Natural killer cell treated with Interleukin-12 subunit alpha and Interleukin-12 subunit beta and Interleukin-15 and Interleukin-18, amount 100 ng/mL, for 72 hours (primary cell): Measurements from ENCODE around the gene NRAP. TPM values are rescaled to one million over a fixed set of nuclear protein-coding genes. Genes with fewer than 3 reads are reported as not detected.
A peak's percentile ranks its signal among the peaks of the same experiment; 100 is the strongest.

Source experiments
- ATAC-seq, 2 donors: fragments of 150-1000 bp; cut with Tn5 transposase in 1 of 2; sonication (Bioruptor Pico), chemical (Tn5 transposase) in 1 of 2; 2 replicates each; pipeline ENCODE4 v1.10.0; 2021
- DNase-seq: peaks from one replicate; pipeline ENCODE4 v3.0.0; 2022; ENCODE audit warnings: low spot score
- H3K27ac Mint-ChIP-seq, 2 donors: 1 replicate in 1 of 2; 2 replicates in 1 of 2; pipeline ENCODE4 v1.8.0; 2022; ENCODE audit warnings: mixed read lengths in 2 of 2, mild to moderate bottlenecking in 1 of 2, moderate library complexity in 1 of 2
- H3K27me3 Mint-ChIP-seq, 2 donors: 1 replicate in 1 of 2; 2 replicates in 1 of 2; pipeline ENCODE4 v1.8.0; 2022; ENCODE audit warnings: mixed read lengths in 2 of 2
- H3K36me3 Mint-ChIP-seq: one replicate; pipeline ENCODE4 v1.8.0; 2022; ENCODE audit warnings: mixed read lengths
- H3K4me1 Mint-ChIP-seq, 2 donors: 1 replicate in 1 of 2; 2 replicates in 1 of 2; pipeline ENCODE4 v1.8.0; 2022; ENCODE audit warnings: low read depth in 2 of 2, mixed read lengths in 2 of 2, mild to moderate bottlenecking in 1 of 2
- H3K4me3 Mint-ChIP-seq: one replicate; pipeline ENCODE4 v1.8.0; 2022; ENCODE audit warnings: mixed read lengths
- H3K9me3 Mint-ChIP-seq: 2 replicates; pipeline ENCODE4 v1.8.0; 2022; ENCODE audit warnings: mixed read lengths
- total RNA-seq, 2 donors: library from RNA; stranded (reverse); gene quantifications; one replicate each; pipeline ENCODE4 v1.2.3, GENCODE V29; 2022

Gene NRAP
- total RNA-seq, 2 donors from 2014 or later: not detected

DNA sequence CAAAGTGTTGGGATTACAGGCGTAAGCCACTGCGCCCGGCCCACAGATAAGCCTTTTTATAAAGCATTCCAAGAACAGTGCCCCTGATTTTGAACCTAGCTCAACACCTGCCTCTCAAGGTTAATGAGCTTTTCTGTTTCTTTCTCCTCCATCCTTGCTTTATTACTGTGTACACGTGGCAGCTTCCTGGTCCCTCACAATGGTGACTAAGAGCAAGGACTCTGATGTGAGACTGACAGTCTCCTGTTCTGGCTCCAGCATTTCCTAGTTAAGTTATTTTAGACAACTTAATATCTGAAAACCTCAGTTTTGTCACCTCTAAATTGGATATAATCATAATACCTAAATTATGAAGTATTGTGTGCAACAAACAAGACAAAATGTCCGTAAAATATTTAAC is 101.1 kb downstream of the NRAP start:
- Mint-ChIP-seq H3K4me1 (peaks cover 5 to 6% of the 10 kb centered on the region in 2 donors), H3K27ac (no peak overlapping the region), H3K9me3 (no peaks in the 10 kb centered on the region), H3K36me3 (no peaks in the 10 kb centered on the region), H3K27me3 (peaks cover 5 to 9% of the 10 kb centered on the region in 2 donors), H3K4me3 (no peak overlapping the region)
- no peak for DNase-seq
- ATAC-seq: no peak

DNA sequence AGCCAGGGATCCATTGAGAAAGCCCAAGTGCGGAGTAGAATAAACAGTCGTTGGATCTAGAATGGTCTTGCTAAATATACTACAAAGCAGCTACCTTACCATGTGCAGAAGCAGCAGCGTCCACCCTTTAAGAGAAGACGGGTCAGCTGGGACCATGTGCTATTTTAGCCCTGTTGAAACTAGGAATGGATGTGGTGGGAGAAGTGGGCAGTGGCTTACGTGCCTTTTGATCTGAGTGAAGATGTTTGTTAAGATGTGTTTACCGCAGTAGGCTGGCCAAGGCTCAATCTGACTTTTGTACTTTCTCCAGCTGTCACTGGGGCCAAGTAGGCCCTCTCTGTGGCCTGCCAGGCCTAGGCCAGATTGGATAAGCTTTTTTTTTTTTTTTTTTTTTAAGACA is 101.8 kb downstream of the NRAP start:
- ATAC-seq (no peak), DNase-seq (no peak)
- H3K4me3 Mint-ChIP-seq: no peak overlapping the region
- no peaks in the 10 kb centered on the region for H3K36me3 Mint-ChIP-seq
- H3K9me3 Mint-ChIP-seq: no peaks in the 10 kb centered on the region
- no peak overlapping the region for H3K27ac Mint-ChIP-seq
- peaks cover 5 to 6% of the 10 kb centered on the region in 2 donors for H3K4me1 Mint-ChIP-seq
- peaks cover 6 to 16% of the 10 kb centered on the region in 2 donors for H3K27me3 Mint-ChIP-seq

DNA sequence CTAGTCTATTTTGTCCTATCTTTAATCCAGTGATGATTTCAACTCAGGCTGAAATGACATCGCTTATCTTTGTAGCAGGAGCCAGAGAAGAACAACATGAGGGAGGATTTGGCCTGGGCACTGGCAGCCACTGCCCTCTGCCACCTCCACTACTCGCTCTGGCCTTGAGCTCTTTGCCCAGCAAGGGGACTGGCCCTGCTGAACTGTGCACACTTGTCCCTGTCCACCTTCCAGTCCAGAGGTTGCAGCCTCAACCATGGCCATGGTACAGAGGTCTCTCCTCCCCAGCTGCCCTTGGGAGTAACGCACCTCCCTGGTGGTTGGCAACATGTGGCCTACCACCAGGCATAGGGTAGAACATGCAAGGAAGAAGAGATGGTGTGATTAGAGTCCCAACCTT is 102.6 kb downstream of the NRAP start:
- Mint-ChIP-seq H3K36me3 (no peaks in the 10 kb centered on the region), H3K4me3 (no peak overlapping the region), H3K27ac (no peak overlapping the region), H3K27me3 (peaks cover 7 to 19% of the 10 kb centered on the region in 2 donors), H3K4me1 (peaks cover 5 to 6% of the 10 kb centered on the region in 2 donors), H3K9me3 (no peaks in the 10 kb centered on the region)
- DNase-seq (no peak), ATAC-seq (peak in 1 of 2 donors; percentile 18)

DNA sequence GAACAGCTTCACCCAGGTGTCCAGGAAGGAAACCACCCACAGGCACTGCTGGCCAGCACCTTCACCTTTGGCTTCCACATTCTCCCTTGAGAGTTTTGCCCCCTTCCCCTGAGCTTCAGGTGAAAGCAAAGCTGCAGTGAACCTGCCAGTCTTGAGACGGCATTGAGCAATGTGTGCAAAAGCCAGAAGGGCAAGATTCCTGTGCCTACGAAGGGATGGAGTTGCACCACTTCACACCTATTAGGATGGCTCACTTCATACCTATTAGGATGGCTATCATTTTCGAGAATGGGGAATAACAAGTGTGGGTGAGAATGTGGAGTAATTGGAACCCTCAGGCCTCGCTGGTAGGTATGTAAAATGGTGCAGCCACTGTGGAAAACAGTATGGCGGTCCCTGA is 103.8 kb downstream of the NRAP start:
- Mint-ChIP-seq H3K9me3 (no peaks in the 10 kb centered on the region), H3K4me1 (peaks cover 5 to 6% of the 10 kb centered on the region in 2 donors), H3K4me3 (no peak overlapping the region), H3K27ac (no peak overlapping the region), H3K36me3 (no peaks in the 10 kb centered on the region), H3K27me3 (peaks cover 7 to 19% of the 10 kb centered on the region in 2 donors)
- no peak for DNase-seq
- ATAC-seq: no peak

DNA sequence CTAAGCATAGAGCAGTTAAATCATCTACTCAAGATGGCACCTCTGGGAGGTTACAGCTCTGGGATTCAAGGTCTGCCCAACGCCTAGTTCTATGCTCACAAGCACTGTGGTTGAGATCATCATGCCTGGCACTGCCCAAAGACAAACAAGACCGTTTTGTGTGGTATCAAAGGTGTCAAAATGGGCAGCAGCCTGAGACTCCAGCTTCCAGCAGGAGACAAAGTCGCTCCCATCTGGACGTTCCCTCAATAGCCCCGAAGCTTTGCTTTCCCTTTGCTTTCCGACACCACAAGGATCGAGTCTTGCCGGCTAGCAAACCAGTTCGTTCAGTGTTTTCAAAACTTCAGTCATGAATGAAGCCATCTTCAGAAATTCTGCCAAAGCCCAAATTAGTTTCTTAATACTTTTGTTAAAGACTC is 105.9 kb downstream of the NRAP start:
- no peak overlapping the region for H3K27ac Mint-ChIP-seq
- no peak overlapping the region for H3K4me3 Mint-ChIP-seq
- no peaks in the 10 kb centered on the region for H3K4me1 Mint-ChIP-seq
- H3K27me3 Mint-ChIP-seq: peaks cover 9 to 36% of the 10 kb centered on the region in 2 donors
- ATAC-seq (no peak), DNase-seq (no peak)
- H3K9me3 Mint-ChIP-seq: no peaks in the 10 kb centered on the region
- H3K36me3 Mint-ChIP-seq: no peaks in the 10 kb centered on the region

DNA sequence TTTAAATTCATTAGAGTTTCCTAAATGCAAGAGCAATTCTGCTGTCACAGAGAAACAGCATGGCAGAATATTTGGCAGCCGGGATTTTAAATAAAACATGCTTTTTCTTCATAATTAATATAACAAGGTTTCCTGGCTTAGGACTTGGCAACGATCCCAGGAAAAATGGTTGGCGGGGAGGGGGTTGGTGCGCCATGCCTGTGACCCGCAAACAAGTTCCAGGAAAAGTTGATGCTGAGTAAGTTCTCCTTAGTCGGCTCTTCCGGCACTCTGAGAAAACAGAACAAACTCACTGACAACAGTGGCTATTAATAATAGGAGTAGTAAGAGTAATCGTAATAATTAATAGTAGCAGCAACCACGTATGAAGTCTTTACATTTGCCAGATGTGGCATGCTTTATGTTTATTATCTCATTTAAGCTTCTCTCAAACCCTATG is 106.4 kb downstream of the NRAP start:
- no peak overlapping the region for H3K4me3 Mint-ChIP-seq
- H3K4me1 Mint-ChIP-seq: no peaks in the 10 kb centered on the region
- no peaks in the 10 kb centered on the region for H3K9me3 Mint-ChIP-seq
- DNase-seq (no peak), ATAC-seq (no peak)
- H3K27ac Mint-ChIP-seq: no peak overlapping the region
- H3K27me3 Mint-ChIP-seq: peaks cover 9 to 36% of the 10 kb centered on the region in 2 donors
- H3K36me3 Mint-ChIP-seq: no peaks in the 10 kb centered on the region

DNA sequence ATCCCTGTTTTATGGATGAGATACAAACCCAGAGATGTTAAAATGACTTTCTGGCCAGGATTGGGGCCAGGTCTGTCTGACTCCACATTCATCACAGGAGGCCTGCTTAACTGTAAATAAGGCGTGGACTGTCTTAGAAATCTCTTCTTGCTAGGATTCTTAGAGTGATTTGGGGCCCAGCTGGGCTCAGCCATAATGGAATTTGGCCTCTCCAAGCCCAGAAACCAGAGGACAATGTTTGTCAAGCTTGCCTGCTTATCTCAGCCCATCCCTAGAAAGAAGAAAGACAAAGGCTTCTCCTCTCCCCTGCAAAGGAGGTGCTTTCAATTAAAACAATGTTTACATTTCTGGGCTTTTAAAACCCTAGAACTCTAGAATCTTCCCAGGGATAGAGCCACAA is 108.1 kb downstream of the NRAP start:
- no peaks in the 10 kb centered on the region for H3K36me3 Mint-ChIP-seq
- H3K27me3 Mint-ChIP-seq: peaks cover 9 to 48% of the 10 kb centered on the region in 2 donors
- DNase-seq (no peak), ATAC-seq (no peak)
- no peak overlapping the region for H3K27ac Mint-ChIP-seq
- no peak overlapping the region for H3K4me3 Mint-ChIP-seq
- H3K9me3 Mint-ChIP-seq: no peaks in the 10 kb centered on the region
- peaks cover 0 to 2% of the 10 kb centered on the region in 2 donors for H3K4me1 Mint-ChIP-seq

DNA sequence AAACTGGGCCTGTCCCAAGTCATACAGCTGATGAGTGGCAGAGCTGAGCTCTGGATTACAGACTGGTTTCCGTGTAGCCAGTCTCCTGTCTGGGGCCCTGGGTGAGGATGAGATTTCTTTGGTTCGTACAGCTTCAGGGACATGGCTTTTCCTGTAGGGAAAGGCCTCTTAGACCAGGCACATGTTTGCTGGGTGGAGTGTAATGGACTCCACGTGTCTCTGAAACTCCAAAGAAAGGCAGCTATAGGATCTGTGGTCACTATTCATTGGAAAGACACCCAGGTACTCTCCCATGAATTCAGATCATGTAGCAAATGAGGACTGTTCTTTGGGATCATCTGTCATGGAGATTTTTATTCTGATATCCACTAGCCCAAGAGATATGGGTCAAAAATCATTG is 108.6 kb downstream of the NRAP start:
- Mint-ChIP-seq H3K27ac (no peak overlapping the region), H3K4me1 (peaks cover 0 to 5% of the 10 kb centered on the region in 2 donors), H3K36me3 (no peaks in the 10 kb centered on the region), H3K4me3 (no peak overlapping the region), H3K9me3 (no peaks in the 10 kb centered on the region), H3K27me3 (peaks cover 9 to 51% of the 10 kb centered on the region in 2 donors)
- DNase-seq: no peak
- no peak for ATAC-seq

DNA sequence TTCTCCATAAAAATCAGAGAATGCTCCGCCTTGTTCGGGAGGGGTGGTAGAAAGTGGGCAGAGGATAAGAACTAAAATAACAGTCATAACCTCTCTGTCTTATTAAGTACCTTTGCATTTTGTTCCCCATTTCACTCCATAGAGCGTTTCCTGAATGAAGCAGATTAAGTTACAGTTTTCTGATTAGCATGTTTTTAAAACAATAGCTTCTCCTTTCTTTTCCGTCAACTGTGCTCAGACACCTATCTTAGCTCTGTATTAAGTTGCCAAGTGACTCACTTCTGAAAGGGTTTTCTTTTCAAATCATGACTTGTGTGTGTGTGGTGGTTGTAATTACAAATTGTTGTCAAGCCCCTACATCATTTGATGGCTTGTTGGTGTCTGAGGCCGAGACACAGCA is 109.6 kb downstream of the NRAP start:
- no peak for DNase-seq
- ATAC-seq: no peak
- Mint-ChIP-seq H3K9me3 (no peaks in the 10 kb centered on the region), H3K4me3 (no peak overlapping the region), H3K36me3 (no peaks in the 10 kb centered on the region), H3K4me1 (peaks cover 0 to 5% of the 10 kb centered on the region in 2 donors), H3K27me3 (peaks cover 9 to 49% of the 10 kb centered on the region in 2 donors), H3K27ac (no peak overlapping the region)

DNA sequence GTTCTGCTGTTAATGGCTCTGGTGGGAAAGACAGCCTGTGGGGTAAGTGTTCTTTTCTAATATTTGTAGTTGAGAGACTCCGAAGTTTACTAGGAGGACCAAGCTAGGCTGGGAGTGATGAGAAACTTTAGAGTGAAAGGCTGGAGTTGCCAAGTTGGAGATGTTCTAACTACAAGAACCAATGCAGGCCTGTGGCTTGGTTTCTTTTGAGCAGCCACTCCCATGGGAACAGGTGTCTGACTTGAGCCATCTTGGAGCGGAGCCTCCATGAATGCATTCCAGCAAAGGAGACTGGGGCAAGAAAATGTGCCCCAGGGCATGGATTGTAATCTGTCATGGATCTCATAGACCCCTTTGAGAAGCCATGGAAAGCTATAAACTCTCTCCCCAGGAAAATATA is 110.7 kb downstream of the NRAP start:
- Mint-ChIP-seq H3K36me3 (no peaks in the 10 kb centered on the region), H3K27me3 (peaks cover 9 to 50% of the 10 kb centered on the region in 2 donors), H3K4me3 (no peak overlapping the region), H3K27ac (no peak overlapping the region), H3K9me3 (no peaks in the 10 kb centered on the region), H3K4me1 (peaks cover 0 to 5% of the 10 kb centered on the region in 2 donors)
- ATAC-seq (no peak), DNase-seq (no peak)

DNA sequence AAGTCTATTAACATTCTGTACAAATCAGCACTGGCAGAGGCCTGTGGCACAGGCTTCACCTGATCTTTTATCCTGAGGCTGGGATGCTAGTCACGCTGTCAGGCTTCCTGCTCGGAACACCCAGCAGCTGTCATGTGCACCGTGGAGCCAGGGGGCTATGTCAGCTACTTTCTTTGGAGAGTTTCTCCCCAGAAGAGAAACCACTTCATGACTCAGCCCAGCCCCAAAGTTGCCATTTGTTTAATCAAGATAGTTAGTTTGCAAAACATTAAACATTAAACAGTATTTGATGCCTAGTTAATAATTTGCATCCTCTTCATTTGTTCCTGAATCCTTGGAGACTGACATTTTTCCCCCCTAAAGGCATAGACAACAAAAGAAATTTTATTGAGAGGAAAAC is 111.1 kb downstream of the NRAP start, which contains the start of gene HABP2:
Gene HABP2, plus strand, starts transcription at position 353 of the 400 bp plus-strand sequence. CDS start 69 bp downstream, outside the sequence.
- H3K4me1 Mint-ChIP-seq: peaks cover 0 to 5% of the 10 kb centered on the region in 2 donors
- H3K4me3 Mint-ChIP-seq: no peak within 1 kb of the TSS
- no peak for DNase-seq
- ATAC-seq: no peak
- peaks cover 9 to 50% of the 10 kb centered on the region in 2 donors for H3K27me3 Mint-ChIP-seq
- H3K27ac Mint-ChIP-seq: no peak within 1 kb of the TSS
- H3K9me3 Mint-ChIP-seq: no peaks in the 10 kb centered on the region
- no peaks in the 10 kb centered on the region for H3K36me3 Mint-ChIP-seq

DNA sequence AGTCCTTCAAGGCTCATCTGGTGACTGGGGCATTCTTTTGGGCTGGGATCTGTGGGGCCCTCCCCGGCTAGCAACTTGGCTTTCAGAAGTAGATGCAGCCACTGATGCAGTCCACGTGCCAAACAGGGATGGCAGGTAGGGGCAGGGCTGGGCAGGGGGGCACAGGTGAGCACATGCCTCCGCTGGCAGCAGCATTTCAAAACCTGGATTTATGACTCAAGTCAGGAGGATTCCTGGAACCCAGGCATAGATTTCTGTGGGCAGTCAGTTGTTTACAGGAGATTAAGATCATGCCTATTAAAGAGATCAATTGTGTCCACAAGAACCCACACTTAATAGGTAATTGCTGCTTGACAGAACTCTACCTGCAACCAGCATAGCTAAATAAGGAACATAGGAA is 111.8 kb downstream of the NRAP start:
- no peaks in the 10 kb centered on the region for H3K36me3 Mint-ChIP-seq
- no peak overlapping the region for H3K27ac Mint-ChIP-seq
- peaks cover 0 to 5% of the 10 kb centered on the region in 2 donors for H3K4me1 Mint-ChIP-seq
- ATAC-seq (no peak), DNase-seq (no peak)
- peaks cover 9 to 47% of the 10 kb centered on the region in 2 donors for H3K27me3 Mint-ChIP-seq
- H3K9me3 Mint-ChIP-seq: no peaks in the 10 kb centered on the region
- H3K4me3 Mint-ChIP-seq: no peak overlapping the region

DNA sequence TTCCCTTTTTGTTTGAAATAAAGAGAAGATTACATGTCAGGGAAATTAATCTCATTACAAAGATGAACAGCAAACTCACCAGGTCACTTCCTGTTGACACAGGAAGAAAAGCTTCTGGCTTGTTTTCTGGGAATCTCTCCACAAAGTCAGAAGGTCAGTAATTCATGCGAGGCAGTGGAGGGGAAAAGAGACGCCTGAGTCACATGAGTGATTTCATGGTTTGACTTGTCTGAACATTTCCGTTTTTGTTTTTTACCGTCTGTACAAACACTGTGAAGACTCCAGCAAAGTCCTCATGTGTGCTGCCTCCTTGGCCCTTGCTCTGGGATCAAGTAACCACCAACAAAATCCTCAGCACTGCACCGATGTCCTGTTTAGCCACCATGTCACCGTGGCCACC is 113.5 kb downstream of the NRAP start:
- H3K4me3 Mint-ChIP-seq: no peak overlapping the region
- ATAC-seq: no peak
- H3K27me3 Mint-ChIP-seq: peaks cover 10 to 52% of the 10 kb centered on the region in 2 donors
- DNase-seq: no peak
- H3K4me1 Mint-ChIP-seq: peaks cover 0 to 5% of the 10 kb centered on the region in 2 donors
- no peak overlapping the region for H3K27ac Mint-ChIP-seq
- no peaks in the 10 kb centered on the region for H3K36me3 Mint-ChIP-seq
- H3K9me3 Mint-ChIP-seq: no peaks in the 10 kb centered on the region

DNA sequence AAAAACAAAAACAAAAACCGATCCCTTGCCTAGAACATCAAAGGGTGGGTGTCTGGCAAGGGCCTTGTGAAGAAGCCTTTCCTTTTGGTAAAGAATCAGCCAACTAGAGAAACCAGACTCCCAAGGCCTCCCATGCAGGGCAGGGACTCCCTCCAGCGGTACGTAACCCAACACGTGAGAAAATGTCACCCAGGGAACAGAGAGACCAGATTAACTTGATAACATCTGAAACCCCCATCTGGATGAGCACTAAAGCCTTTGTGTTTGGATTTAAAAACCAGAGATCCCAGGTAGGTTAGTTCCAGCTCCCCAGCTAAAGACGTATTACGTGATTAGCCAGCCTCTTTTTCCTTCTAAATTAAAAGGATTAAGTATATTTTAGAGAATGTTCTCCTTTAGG is 114.0 kb downstream of the NRAP start:
- H3K9me3 Mint-ChIP-seq: no peaks in the 10 kb centered on the region
- no peak overlapping the region for H3K27ac Mint-ChIP-seq
- no peak for DNase-seq

DNA sequence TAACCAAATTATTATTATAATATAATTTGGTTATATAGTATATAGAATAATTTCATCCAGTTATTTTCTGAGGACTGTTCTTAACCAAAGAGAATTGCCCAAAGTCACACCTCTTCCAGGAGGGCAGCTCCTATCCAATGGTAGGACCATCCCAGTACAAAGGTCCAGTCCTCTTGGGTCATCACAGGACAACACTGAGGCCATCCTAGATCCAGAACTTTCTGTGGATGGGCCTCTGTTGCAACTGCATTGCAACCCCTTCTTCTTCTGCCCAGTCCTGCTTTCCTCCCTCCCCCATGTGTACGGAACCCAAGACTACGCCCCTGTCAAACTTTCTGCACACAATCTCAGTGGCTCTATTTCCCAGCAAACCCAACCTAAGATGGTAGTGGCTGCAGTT is 116.4 kb downstream of the NRAP start:
- Mint-ChIP-seq H3K9me3 (no peaks in the 10 kb centered on the region), H3K36me3 (no peaks in the 10 kb centered on the region), H3K27me3 (peaks cover 11 to 47% of the 10 kb centered on the region in 2 donors), H3K4me1 (peaks cover 0 to 5% of the 10 kb centered on the region in 2 donors), H3K27ac (no peak overlapping the region), H3K4me3 (no peak overlapping the region)
- ATAC-seq: no peak
- DNase-seq: no peak

More for the DNA sequence above, 114.0 kb downstream of the NRAP start:
- Mint-ChIP-seq H3K36me3 (no peaks in the 10 kb centered on the region), H3K4me1 (peaks cover 0 to 5% of the 10 kb centered on the region in 2 donors), H3K4me3 (no peak overlapping the region), H3K27me3 (peaks cover 10 to 52% of the 10 kb centered on the region in 2 donors)
- ATAC-seq: no peak
